Measurements from ENCODE around the gene ASIC2.

The ASIC2 gene

GRCh38 chr17:33109336-33110072 lies 183.6 kb downstream of the ASIC2 start:
- DNase-seq: no peak

- DNase-seq: no peak
Measured at GRCh38 chr17:33106525-33107165, 186.4 kb downstream of the ASIC2 start.

- no peak for DNase-seq
Measured at GRCh38 chr17:33105911-33106310, 187.2 kb downstream of the ASIC2 start.

DNA sequence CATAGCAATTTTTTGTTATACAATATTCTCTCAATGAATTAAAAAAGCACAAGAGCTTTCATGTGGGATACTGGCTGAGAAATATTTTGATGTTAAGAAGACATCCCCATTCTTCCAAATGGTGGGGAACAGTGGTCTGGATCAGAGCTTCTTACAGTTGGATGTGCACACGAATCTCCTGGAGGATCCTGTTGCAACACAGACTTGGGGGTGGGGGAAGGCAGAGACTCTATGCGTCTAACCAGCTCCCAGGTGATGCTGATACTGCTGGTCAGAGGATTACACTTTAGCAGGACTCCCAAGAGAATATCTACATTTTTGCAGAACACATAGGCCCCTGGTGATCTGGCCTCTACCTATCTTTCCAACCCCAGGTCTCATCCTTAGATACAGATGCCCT lies 193.2 kb downstream of the ASIC2 start:
- DNase-seq: no peak

GRCh38 chr17:33099252-33099651 lies 193.8 kb downstream of the ASIC2 start:
- DNase-seq: no peak

GRCh38 chr17:33097411-33097810 lies 195.7 kb downstream of the ASIC2 start:
- no peak for DNase-seq

GRCh38 chr17:33096161-33096560 lies 196.9 kb downstream of the ASIC2 start:
- DNase-seq: no peak

- DNase-seq: no peak
Measured at GRCh38 chr17:33091271-33091670, 201.8 kb downstream of the ASIC2 start.

GRCh38 chr17:33090806-33091205 lies 202.3 kb downstream of the ASIC2 start:
- DNase-seq: no peak

DNA sequence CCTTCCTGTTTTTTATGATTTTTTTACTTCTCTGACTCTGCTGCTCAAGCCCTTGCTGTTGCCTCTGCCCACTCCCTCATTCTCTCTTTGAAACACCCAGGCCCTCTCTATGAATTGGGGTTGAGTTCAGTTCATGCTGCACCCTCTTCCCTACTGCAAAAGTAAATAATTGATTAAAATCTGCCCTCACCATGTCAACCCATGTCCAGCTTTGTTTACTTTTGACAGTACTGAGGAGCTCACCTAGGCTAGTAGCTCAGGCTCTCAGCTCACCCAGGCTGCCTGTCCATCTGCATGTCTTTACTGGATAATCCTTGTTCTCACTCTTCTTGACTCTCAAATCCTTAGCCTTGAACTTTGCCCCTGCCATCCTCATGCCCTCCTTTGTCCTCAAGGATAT lies 206.2 kb downstream of the ASIC2 start:
- no peak for DNase-seq

GRCh38 chr17:33086041-33086440 lies 207.1 kb downstream of the ASIC2 start:
- no peak for DNase-seq

GRCh38 chr17:33085256-33085655 lies 207.8 kb downstream of the ASIC2 start:
- no peak for DNase-seq

DNA sequence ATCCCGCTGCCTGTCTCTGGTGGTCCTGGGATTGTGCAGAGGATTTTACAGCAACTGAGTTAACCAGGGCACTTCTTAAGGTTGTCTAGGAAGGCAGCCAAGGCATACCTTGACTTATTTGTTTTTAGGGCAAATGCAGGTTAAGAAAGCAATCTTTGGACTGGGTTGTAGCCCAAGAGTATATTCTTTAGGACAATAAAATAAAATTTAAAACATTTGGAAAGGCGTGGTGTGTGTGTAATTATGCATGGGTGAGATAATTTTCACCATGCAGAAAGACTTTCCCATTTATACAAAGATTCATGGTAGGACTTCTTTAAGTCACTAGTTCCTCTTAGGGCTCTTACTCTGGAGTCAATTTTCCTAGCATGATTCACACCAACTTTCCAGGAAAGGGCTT lies 208.3 kb downstream of the ASIC2 start:
- DNase-seq: no peak

GRCh38 chr17:33082529-33083173 lies 210.4 kb downstream of the ASIC2 start:
- no peak for DNase-seq

DNA sequence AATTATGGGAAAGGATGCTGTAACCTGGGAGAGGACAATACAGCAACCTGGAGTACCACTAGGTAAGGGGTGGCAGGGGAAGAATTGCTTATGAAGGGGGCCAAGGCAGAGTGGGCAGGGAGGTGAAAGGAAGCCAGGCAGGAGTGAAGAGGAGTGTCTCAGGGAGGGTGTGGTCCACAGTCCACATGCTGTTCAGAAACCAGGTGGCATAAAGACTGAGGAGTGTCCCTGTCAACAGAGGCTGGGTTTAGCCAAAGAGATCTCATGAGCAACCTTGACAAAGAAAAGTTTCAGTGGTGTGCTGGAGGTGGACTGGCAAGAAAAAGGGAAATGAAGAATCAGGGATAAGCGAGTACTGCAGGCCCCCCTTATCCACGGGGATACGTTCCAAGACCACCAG lies 213.0 kb downstream of the ASIC2 start:
- DNase-seq: no peak

DNA sequence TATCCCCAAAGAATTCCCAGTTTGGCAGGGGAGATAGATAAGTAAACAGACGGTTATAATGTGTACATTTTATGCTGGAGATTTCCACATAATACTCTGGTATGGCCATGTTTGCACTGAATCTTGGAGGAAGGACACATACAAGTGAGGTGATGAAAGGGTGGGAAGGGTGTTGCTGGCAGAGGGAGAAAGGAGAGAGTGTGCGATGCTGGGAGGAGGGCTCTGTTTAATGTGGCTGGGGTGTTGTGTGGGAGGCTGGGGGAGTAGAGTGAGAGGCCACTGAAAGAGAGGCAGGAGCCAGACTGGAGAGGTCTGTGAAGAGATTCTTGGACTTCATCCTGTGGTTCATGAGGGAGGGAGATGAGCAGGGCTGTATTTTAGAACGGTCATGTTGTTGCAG lies 213.9 kb downstream of the ASIC2 start:
- no peak for DNase-seq

DNA sequence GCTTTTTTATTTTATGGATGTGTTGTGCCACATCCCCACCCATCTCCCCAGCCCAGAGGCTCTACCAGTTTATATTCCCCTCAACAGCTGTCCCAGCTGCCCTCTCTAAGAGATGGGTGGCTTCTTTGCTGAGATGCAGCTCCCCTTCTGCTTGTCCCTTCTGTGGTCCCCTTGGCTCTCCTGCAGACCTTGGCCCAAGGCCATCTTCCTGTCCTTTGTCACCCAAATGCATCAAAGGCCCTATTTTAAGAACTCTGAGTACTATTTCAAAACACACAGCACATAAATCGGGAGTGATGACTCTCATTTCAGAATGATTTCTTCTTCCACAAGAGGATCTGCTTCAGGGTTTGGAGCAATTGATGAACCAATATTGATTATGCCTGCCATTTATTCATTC lies 216.1 kb downstream of the ASIC2 start:
- no peak for DNase-seq

DNA sequence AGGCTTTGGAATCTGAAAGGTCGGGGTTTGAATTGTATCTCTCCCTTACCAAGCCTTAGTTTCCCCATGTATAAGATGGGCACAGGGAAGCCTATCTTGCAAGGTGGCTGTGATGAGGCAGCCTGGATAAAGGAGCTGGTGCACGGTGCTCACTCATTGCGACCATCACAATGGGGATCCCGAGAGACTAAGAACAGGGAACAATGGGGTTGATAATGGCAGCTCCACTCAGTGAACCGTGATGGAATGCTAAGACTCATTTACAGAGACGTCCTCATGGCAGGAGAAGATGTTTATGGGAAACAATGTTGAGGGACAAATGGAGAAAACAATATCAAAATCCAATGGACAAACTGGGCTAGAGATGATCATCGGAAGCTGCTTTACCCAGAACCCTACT lies 219.7 kb downstream of the ASIC2 start:
- no peak for DNase-seq

- no peak for DNase-seq
Measured at GRCh38 chr17:33072421-33073161, 220.5 kb downstream of the ASIC2 start.

DNA sequence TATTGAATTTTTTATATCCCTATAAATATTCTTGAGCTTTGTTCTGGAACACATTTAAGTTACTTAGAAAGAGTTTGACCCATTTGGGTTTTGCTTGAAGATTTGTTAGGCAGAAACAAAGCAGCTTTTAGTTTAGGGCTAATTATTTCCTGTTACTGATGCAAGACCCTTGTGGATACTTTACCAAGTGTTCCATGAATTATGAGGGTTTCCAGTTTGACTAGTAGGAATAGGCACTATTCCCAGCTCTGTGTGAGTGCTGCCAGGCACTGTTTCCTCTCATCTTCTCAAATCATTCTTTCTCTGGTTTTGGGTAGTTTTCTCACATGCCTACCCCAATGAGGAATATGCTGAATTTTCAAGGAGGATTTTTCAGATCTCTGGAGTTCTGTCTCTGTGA lies 221.4 kb downstream of the ASIC2 start:
- no peak for DNase-seq

DNA sequence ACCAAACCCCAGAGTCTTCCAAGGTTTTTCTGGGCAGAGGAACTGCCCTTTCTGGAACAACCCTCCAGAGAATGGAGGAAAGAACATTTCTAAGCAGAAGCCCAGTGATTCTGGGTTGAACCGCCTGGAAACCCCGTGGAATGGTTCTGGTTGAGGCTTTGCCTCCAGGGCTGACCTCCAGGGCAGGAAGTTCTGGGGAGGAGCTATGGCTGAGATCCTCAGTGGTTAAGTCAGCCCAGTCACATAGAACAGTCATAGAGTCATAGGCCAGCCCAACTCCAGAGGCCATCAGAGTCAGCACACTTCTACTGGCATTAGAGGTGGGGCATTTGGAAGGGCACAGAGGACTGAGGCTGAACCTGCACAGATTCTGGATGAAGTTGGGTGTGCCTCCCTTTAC lies 235.5 kb downstream of the ASIC2 start:
- no peak for DNase-seq

GRCh38 chr17:33056399-33057146 lies 236.5 kb downstream of the ASIC2 start:
- DNase-seq: no peak

DNA sequence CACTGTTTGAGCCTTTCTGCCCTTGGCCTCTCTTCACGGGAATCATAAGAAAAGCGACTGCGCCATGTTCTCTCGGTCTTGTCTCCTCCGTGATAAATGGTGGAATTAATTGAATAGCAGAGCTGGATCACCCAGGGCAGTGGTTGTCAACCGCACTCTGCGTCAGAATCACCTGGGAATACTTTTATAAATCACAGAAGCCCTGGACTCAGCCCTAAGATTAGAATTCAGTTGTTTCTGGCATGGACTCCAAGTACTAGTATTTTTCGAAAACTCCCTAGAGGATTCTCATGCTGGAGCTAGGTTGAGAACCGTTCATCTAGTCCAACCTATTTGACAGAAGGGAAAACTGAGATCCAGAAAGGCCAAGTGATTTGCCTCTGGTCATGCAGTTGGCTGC lies 237.3 kb downstream of the ASIC2 start:
- no peak for DNase-seq
